ENCODE data around the gene DOCK7. TPM values are rescaled to one million over a fixed set of nuclear protein-coding genes. Genes with fewer than 3 reads are reported as not detected.

DOCK7 gene

GRCh38 chr1:62407398-62408009 lies 280.7 kb downstream of the DOCK7 start:
- Histone ChIP-seq H3K9ac (ENCODE audit: low read length) (no peak overlapping the region), H3K4me1 (ENCODE audit: control insufficient read depth, insufficient read depth, low read depth, low read length) (no peaks in the 10 kb centered on the region), H3K14ac (ENCODE audit: low read length in 2 of 2) (no peak overlapping the region), H4K91ac (ENCODE audit: low read length) (no peak overlapping the region), H3K4me2 (ENCODE audit: low read length, poor library complexity, severe bottlenecking) (no peak overlapping the region), H3K18ac (ENCODE audit: low read depth in 1 of 2, low read length in 2 of 2) (no peak overlapping the region), H2BK12ac (ENCODE audit: low read length in 2 of 2) (no peak overlapping the region), H2AK5ac (ENCODE audit: low read length, severe bottlenecking) (no peak overlapping the region), H3K27me3 (ENCODE audit: control insufficient read depth in 1 of 2, insufficient read depth in 1 of 2, low read length in 2 of 2) (peaks cover 0 to 25% of the 10 kb centered on the region in 2 experiments), H2BK120ac (ENCODE audit: low read depth, low read length) (no peak overlapping the region), H4K8ac (ENCODE audit: low read length) (no peak overlapping the region), H2BK5ac (ENCODE audit: low read depth, low read length, poor library complexity, severe bottlenecking) (no peak overlapping the region), H3K23ac (ENCODE audit: low read length in 2 of 2) (no peak overlapping the region), H3K4me3 (ENCODE audit: insufficient read depth in 1 of 2, low read depth in 1 of 2, low read length in 2 of 2) (no peak overlapping the region), H2BK15ac (ENCODE audit: low read depth, poor library complexity, severe bottlenecking) (no peak overlapping the region), H3K27ac (ENCODE audit: low read length, poor library complexity, severe bottlenecking) (no peak overlapping the region), H3K36me3 (ENCODE audit: control insufficient read depth in 1 of 2, insufficient read depth in 2 of 2, low read depth in 1 of 2, low read length in 2 of 2) (no peaks in the 10 kb centered on the region), H3K79me1 (replicated peaks; ENCODE audit: low read length, poor library complexity, severe bottlenecking) (no peaks in the 10 kb centered on the region), H3K4ac (ENCODE audit: low read depth in 1 of 2, low read length in 2 of 2) (no peak overlapping the region), H3K9me3 (ENCODE audit: control insufficient read depth, low read length) (no peaks in the 10 kb centered on the region), H2AFZ (ENCODE audit: low read depth, low read length) (no peak overlapping the region)
- DNase-seq: peak; percentile 46
- WGBS: 84% methylated on average over 10 of the region's 12 CpGs

- H3K4ac ChIP-seq (ENCODE audit: low read depth in 1 of 2, low read length in 2 of 2): no peak overlapping the region
- H3K27me3 ChIP-seq (ENCODE audit: control insufficient read depth in 1 of 2, insufficient read depth in 1 of 2, low read length in 2 of 2): peaks cover 0 to 17% of the 10 kb centered on the region in 2 experiments
- H2BK15ac ChIP-seq (ENCODE audit: low read depth, poor library complexity, severe bottlenecking): no peak overlapping the region
- no peak overlapping the region for H2AFZ ChIP-seq (ENCODE audit: low read depth, low read length)
- H3K4me3 ChIP-seq (ENCODE audit: insufficient read depth in 1 of 2, low read depth in 1 of 2, low read length in 2 of 2): no peak overlapping the region
- H3K4me2 ChIP-seq (ENCODE audit: low read length, poor library complexity, severe bottlenecking): no peak overlapping the region
- WGBS: 71% methylated on average over 3 of the region's 3 CpGs
- no peaks in the 10 kb centered on the region for H3K4me1 ChIP-seq (ENCODE audit: control insufficient read depth, insufficient read depth, low read depth, low read length)
- no peak overlapping the region for H2BK120ac ChIP-seq (ENCODE audit: low read depth, low read length)
- no peaks in the 10 kb centered on the region for H3K36me3 ChIP-seq (ENCODE audit: control insufficient read depth in 1 of 2, insufficient read depth in 2 of 2, low read depth in 1 of 2, low read length in 2 of 2)
- no peak overlapping the region for H3K23ac ChIP-seq (ENCODE audit: low read length in 2 of 2)
- no peak overlapping the region for H4K8ac ChIP-seq (ENCODE audit: low read length)
- H3K27ac ChIP-seq (ENCODE audit: low read length, poor library complexity, severe bottlenecking): no peak overlapping the region
- no peak overlapping the region for H3K14ac ChIP-seq (ENCODE audit: low read length in 2 of 2)
- H3K79me1 ChIP-seq (replicated peaks; ENCODE audit: low read length, poor library complexity, severe bottlenecking): no peaks in the 10 kb centered on the region
- no peak overlapping the region for H2BK5ac ChIP-seq (ENCODE audit: low read depth, low read length, poor library complexity, severe bottlenecking)
- no peak overlapping the region for H2AK5ac ChIP-seq (ENCODE audit: low read length, severe bottlenecking)
- no peak overlapping the region for H3K18ac ChIP-seq (ENCODE audit: low read depth in 1 of 2, low read length in 2 of 2)
- DNase-seq: no peak
- H2BK12ac ChIP-seq (ENCODE audit: low read length in 2 of 2): no peak overlapping the region
- H4K91ac ChIP-seq (ENCODE audit: low read length): no peak overlapping the region
- no peaks in the 10 kb centered on the region for H3K9me3 ChIP-seq (ENCODE audit: control insufficient read depth, low read length)
- no peak overlapping the region for H3K9ac ChIP-seq (ENCODE audit: low read length)
These were observed 281.6 kb downstream of the DOCK7 start for GRCh38 chr1:62406576-62406975.

GRCh38 chr1:62405247-62405646 lies 282.9 kb downstream of the DOCK7 start:
- H3K9me3 ChIP-seq (ENCODE audit: control insufficient read depth, low read length): no peaks in the 10 kb centered on the region

More at GRCh38 chr1:62405247-62405646, 282.9 kb downstream of the DOCK7 start:
- Histone ChIP-seq H4K91ac (ENCODE audit: low read length) (no peak overlapping the region), H3K4me3 (ENCODE audit: insufficient read depth in 1 of 2, low read depth in 1 of 2, low read length in 2 of 2) (no peak overlapping the region), H2BK12ac (ENCODE audit: low read length in 2 of 2) (no peak overlapping the region), H2AK5ac (ENCODE audit: low read length, severe bottlenecking) (no peak overlapping the region), H2AFZ (ENCODE audit: low read depth, low read length) (no peak overlapping the region), H3K23ac (ENCODE audit: low read length in 2 of 2) (no peak overlapping the region), H2BK15ac (ENCODE audit: low read depth, poor library complexity, severe bottlenecking) (no peak overlapping the region), H3K4me2 (ENCODE audit: low read length, poor library complexity, severe bottlenecking) (no peak overlapping the region), H3K36me3 (ENCODE audit: control insufficient read depth in 1 of 2, insufficient read depth in 2 of 2, low read depth in 1 of 2, low read length in 2 of 2) (no peaks in the 10 kb centered on the region), H3K27ac (ENCODE audit: low read length, poor library complexity, severe bottlenecking) (no peak overlapping the region), H3K79me1 (replicated peaks; ENCODE audit: low read length, poor library complexity, severe bottlenecking) (no peaks in the 10 kb centered on the region), H3K4me1 (ENCODE audit: control insufficient read depth, insufficient read depth, low read depth, low read length) (no peaks in the 10 kb centered on the region), H2BK5ac (ENCODE audit: low read depth, low read length, poor library complexity, severe bottlenecking) (no peak overlapping the region), H3K4ac (ENCODE audit: low read depth in 1 of 2, low read length in 2 of 2) (no peak overlapping the region), H2BK120ac (ENCODE audit: low read depth, low read length) (no peak overlapping the region), H3K18ac (ENCODE audit: low read depth in 1 of 2, low read length in 2 of 2) (no peak overlapping the region), H3K9ac (ENCODE audit: low read length) (no peak overlapping the region), H3K14ac (ENCODE audit: low read length in 2 of 2) (no peak overlapping the region), H3K27me3 (ENCODE audit: control insufficient read depth in 1 of 2, insufficient read depth in 1 of 2, low read length in 2 of 2) (peaks cover 0 to 17% of the 10 kb centered on the region in 2 experiments), H4K8ac (ENCODE audit: low read length) (no peak overlapping the region)
- DNase-seq: no peak
- 100% methylated on average over 1 of the region's 2 CpGs for WGBS

Small RNA genes lying within 50 kb of the gene (small RNA-seq; reads per million reads assigned to genes)
- not detected for gene AL451044.1 (ENCODE audit: low read depth)

Measured in mesenchymal stem cell (in vitro differentiated cells and primary cell).